ENCODE data around the gene ESRRA.
A peak's percentile ranks its signal among the peaks of the same experiment; 100 is the strongest.
"Not testable (repeated sequence)": the region's sequence is repeated elsewhere in the genome, so short reads cannot be mapped to it uniquely, and the experiment has no call there.

The ESRRA gene

GRCh38 chr11:64314146-64314804 is 9.0 kb downstream of the ESRRA start:
- no peak for DNase-seq

GRCh38 chr11:64314805-64315561 is 9.7 kb downstream of the ESRRA start:
- no peak for DNase-seq

- DNase-seq = not testable (repeated sequence)
Observed at GRCh38 chr11:64315667-64316526, 10.6 kb downstream of the ESRRA start.

GRCh38 chr11:64316672-64317324 is 11.5 kb downstream of the ESRRA start:
- DNase-seq = peak; percentile 28

- peak; percentile 92 for DNase-seq
Observed at GRCh38 chr11:64317325-64317960, 12.1 kb downstream of the ESRRA start, which contains the start of gene TRMT112. Gene TRMT112, minus strand, starts transcription at chr11:64317559. Its CDS starts 33 bp downstream, at chr11:64317526.

GRCh38 chr11:64317961-64318765 is 12.8 kb downstream of the ESRRA start, which contains the start of gene PRDX5:
Gene PRDX5, plus strand, starts transcription at chr11:64318121. Its CDS starts 95 bp downstream, at chr11:64318216.
- DNase-seq = peak; percentile 91

- no peak for DNase-seq
Observed at GRCh38 chr11:64318766-64319761, 13.7 kb downstream of the ESRRA start.

GRCh38 chr11:64320556-64320955 is 15.2 kb downstream of the ESRRA start:
- DNase-seq = no peak

GRCh38 chr11:64321026-64321425 is 15.7 kb downstream of the ESRRA start:
- no peak for DNase-seq

- DNase-seq = no peak
Observed at GRCh38 chr11:64321533-64321932, 16.2 kb downstream of the ESRRA start.

- no peak for DNase-seq
Observed at GRCh38 chr11:64322925-64323260, 17.6 kb downstream of the ESRRA start.

GRCh38 chr11:64323373-64323772 is 18.0 kb downstream of the ESRRA start:
- DNase-seq = no peak

- not testable (repeated sequence) for DNase-seq
Observed at GRCh38 chr11:64323984-64324383, 18.7 kb downstream of the ESRRA start.

- no peak for DNase-seq
Observed at GRCh38 chr11:64324692-64325469, 19.6 kb downstream of the ESRRA start.

GRCh38 chr11:64327375-64327774 is 22.1 kb downstream of the ESRRA start:
- no peak for DNase-seq

- no peak for DNase-seq
Observed at GRCh38 chr11:64327993-64328392, 22.7 kb downstream of the ESRRA start.

GRCh38 chr11:64330888-64331287 is 25.6 kb downstream of the ESRRA start:
- DNase-seq = no peak

GRCh38 chr11:64331569-64332371 is 26.4 kb downstream of the ESRRA start:
- peak; percentile 61 for DNase-seq

Measured in stimulated activated CD4-positive, alpha-beta T cell treated with anti-CD3 and anti-CD28 coated beads, Interleukin-4, amount 100 ng/mL, for 1 hour (primary cell).